K562 (cell line): ENCODE results near the gene ATP8B4.

Experiments used
- BMI1 ChIP-seq: fragments of 150-350 bp; IDR thresholded peaks from 2 replicates; pipeline ENCODE4 v1.6.1; 2014; ENCODE audit warnings: low read length
- CHD1 ChIP-seq: fragments of 200-600 bp; sonication (generic); IDR thresholded peaks from one replicate; pipeline ENCODE4 v1.6.1; 2012; ENCODE audit warnings: mild to moderate bottlenecking, moderate library complexity, low read length, inconsistent platforms
- POLR2A ChIP-seq: fragments of 450-650 bp; conservative IDR thresholded peaks from 2 replicates; pipeline ENCODE4 v1.6.1; 2016
- POLR2AphosphoS5 ChIP-seq: IDR thresholded peaks from 2 replicates; pipeline ENCODE4 v1.6.1; 2011; ENCODE audit warnings: mild to moderate bottlenecking, low read depth, low read length, moderate library complexity; ENCODE audit not compliant: control insufficient read depth, insufficient read depth
- RB1 ChIP-seq: fragments of 450-650 bp; IDR thresholded peaks from 2 replicates; pipeline ENCODE4 v1.6.1; 2017; ENCODE audit warnings: low read depth, mild to moderate bottlenecking
- SMARCE1 ChIP-seq: fragments of 450-650 bp; IDR thresholded peaks from 2 replicates; pipeline ENCODE4 v1.7.1; 2016; ENCODE audit warnings: mild to moderate bottlenecking
- USF2 ChIP-seq: sonication (generic); formaldehyde crosslinking; IDR thresholded peaks from 2 replicates; pipeline ENCODE4 v1.5.0; 2020; ENCODE audit warnings: missing genetic modification reagents
- TF ChIP-seq, protein P1 (sequence below), 3 experiments: IDR thresholded peaks in 2 of 3; conservative IDR thresholded peaks in 1 of 3; 2 replicates each; pipeline ENCODE4 v1.5.1; 2011 to 2012; ENCODE audit warnings: low read length in 3 of 3, mild to moderate bottlenecking in 3 of 3, control low read depth in 2 of 3, improper control_type of control experiment in 1 of 3, inconsistent platforms in 1 of 3, low read depth in 1 of 3, mixed read lengths in 1 of 3, moderate library complexity in 1 of 3; ENCODE audit not compliant: insufficient read depth in 2 of 3
- TF ChIP-seq, protein P2 (sequence below): sonication (generic); formaldehyde crosslinking; IDR thresholded peaks from 2 replicates; pipeline ENCODE4 v1.8.1; 2023; ENCODE audit warnings: mild to moderate bottlenecking, missing genetic modification reagents

- TF ChIP-seq CHD1, result no peak
- TF ChIP-seq POLR2A, result no peak
- TF ChIP-seq, protein P1, sequence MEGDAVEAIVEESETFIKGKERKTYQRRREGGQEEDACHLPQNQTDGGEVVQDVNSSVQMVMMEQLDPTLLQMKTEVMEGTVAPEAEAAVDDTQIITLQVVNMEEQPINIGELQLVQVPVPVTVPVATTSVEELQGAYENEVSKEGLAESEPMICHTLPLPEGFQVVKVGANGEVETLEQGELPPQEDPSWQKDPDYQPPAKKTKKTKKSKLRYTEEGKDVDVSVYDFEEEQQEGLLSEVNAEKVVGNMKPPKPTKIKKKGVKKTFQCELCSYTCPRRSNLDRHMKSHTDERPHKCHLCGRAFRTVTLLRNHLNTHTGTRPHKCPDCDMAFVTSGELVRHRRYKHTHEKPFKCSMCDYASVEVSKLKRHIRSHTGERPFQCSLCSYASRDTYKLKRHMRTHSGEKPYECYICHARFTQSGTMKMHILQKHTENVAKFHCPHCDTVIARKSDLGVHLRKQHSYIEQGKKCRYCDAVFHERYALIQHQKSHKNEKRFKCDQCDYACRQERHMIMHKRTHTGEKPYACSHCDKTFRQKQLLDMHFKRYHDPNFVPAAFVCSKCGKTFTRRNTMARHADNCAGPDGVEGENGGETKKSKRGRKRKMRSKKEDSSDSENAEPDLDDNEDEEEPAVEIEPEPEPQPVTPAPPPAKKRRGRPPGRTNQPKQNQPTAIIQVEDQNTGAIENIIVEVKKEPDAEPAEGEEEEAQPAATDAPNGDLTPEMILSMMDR (IDR thresholded peaks at IDR 0.05 in 2 of 3, conservative IDR thresholded peaks at IDR 0.05 in 1 of 3; ENCODE audit: insufficient read depth in 2 of 3, low read depth in 1 of 3, low read length in 3 of 3), result no peak
- TF ChIP-seq POLR2AphosphoS5, result no peak
- TF ChIP-seq RB1, result no peak
- TF ChIP-seq SMARCE1, result no peak
- TF ChIP-seq, protein P2, sequence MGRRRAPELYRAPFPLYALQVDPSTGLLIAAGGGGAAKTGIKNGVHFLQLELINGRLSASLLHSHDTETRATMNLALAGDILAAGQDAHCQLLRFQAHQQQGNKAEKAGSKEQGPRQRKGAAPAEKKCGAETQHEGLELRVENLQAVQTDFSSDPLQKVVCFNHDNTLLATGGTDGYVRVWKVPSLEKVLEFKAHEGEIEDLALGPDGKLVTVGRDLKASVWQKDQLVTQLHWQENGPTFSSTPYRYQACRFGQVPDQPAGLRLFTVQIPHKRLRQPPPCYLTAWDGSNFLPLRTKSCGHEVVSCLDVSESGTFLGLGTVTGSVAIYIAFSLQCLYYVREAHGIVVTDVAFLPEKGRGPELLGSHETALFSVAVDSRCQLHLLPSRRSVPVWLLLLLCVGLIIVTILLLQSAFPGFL (CRISPR knock-in tag), result no peak
- no peak for TF ChIP-seq USF2 (CRISPR knock-in tag)
- TF ChIP-seq BMI1, result no peak
Observed at GRCh38 chr15:50100486-50100885, 18.5 kb downstream of the ATP8B4 start.
